NT2/D1 (cell line): ENCODE data around the gene CTSA.

Experiments
- DNase-seq: peaks from one replicate; pipeline ENCODE4 v3.0.0-alpha.2; 2011; ENCODE audit warnings: low read depth, low spot score
- H3K27me3 ChIP-seq: 2 replicates; pipeline ENCODE4 v1.6.0; 2011; ENCODE audit warnings: mild to moderate bottlenecking; ENCODE audit not compliant: insufficient read length, insufficient read depth
- H3K36me3 ChIP-seq: 2 replicates; pipeline ENCODE4 v1.6.1; 2011; ENCODE audit warnings: mild to moderate bottlenecking, low read length, mixed read lengths; ENCODE audit not compliant: insufficient read depth, insufficient read length
- H3K4me1 ChIP-seq: 2 replicates; pipeline ENCODE4 v1.5.1; 2011; ENCODE audit not compliant: insufficient read depth, insufficient read length
- H3K4me3 ChIP-seq: 2 replicates; pipeline ENCODE4 v1.5.1; 2011; ENCODE audit warnings: low read depth; ENCODE audit not compliant: insufficient read length
- H3K9ac ChIP-seq: 2 replicates; pipeline ENCODE4 v1.6.0; 2011; ENCODE audit warnings: low read depth; ENCODE audit not compliant: insufficient read length
- H3K9me3 ChIP-seq: 2 replicates; pipeline ENCODE4 v1.5.1; 2011; ENCODE audit warnings: mild to moderate bottlenecking, low read length; ENCODE audit not compliant: insufficient read depth
- SUZ12 ChIP-seq: IDR thresholded peaks from 2 replicates; pipeline ENCODE4 v1.6.1; 2011; ENCODE audit not compliant: insufficient read length, insufficient read depth; ENCODE audit errors: extremely low read depth
- YY1 ChIP-seq: IDR thresholded peaks from 2 replicates; pipeline ENCODE4 v1.6.1; 2011; ENCODE audit not compliant: insufficient read length, insufficient read depth
- ZNF274 ChIP-seq: IDR thresholded peaks from 2 replicates; pipeline ENCODE4 v1.6.1; 2011; ENCODE audit warnings: mild to moderate bottlenecking, low read depth, low read length

CTSA gene

DNA sequence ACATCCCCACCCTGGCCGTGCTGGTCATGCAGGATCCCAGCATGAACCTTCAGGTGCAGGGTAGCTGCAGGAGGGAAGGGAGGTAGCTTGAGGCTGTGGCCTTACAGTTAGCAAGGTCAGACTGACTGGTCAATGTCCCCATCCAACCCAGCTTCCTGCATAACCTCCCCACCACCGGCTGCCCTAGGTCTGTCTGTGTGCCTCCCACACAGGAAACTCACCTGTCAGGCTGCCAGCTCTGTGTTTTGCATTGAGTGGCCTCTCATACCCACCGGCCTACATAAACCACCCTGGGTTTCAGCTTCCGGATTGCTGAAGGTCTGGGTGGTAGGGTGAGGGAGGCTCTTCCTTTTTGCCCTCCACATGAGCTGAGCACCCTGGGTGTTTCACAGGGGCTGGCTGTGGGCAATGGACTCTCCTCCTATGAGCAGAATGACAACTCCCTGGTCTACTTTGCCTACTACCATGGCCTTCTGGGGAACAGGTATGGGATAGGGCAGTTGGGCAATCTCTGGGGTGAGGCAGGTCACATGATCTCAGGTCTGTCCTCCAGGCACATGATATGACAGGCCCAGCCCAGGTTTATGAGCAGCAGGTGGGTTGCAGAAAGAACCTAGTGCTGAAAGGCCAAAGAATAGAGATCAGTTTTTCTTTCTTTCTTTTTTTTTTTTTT is 1.8 kb downstream of the CTSA start:
- peaks cover 4% of the 10 kb centered on the region for H3K4me1 ChIP-seq
- TF ChIP-seq YY1 = no peak
- TF ChIP-seq SUZ12 = no peak
- no peak for TF ChIP-seq ZNF274
- H3K9me3 ChIP-seq = no peaks in the 10 kb centered on the region
- DNase-seq = no peak
- no peak overlapping the region for H3K4me3 ChIP-seq
- peaks cover 46% of the 10 kb centered on the region for H3K36me3 ChIP-seq
- no peak overlapping the region for H3K9ac ChIP-seq
- no peaks in the 10 kb centered on the region for H3K27me3 ChIP-seq

DNA sequence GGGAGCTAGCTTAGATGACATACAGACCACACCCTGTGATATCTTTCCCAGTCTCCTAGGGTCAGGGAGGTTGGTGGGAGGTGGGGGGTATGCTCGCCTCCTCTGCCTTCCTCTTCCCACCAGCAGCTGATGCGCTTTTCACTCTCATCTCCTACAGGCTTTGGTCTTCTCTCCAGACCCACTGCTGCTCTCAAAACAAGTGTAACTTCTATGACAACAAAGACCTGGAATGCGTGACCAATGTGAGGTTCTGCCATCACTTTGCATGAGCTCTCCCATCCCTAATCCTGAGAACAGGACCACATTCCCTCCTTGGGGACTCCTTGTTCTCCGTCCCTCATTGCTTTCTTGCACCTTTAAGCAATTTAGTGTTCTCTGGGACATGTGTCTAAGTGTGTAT is 2.7 kb downstream of the CTSA start:
- DNase-seq = no peak
- Histone ChIP-seq H3K9me3 (no peaks in the 10 kb centered on the region), H3K9ac (no peak overlapping the region), H3K36me3 (peaks cover 55% of the 10 kb centered on the region), H3K27me3 (no peaks in the 10 kb centered on the region), H3K4me1 (peaks cover 4% of the 10 kb centered on the region), H3K4me3 (no peak overlapping the region)
- TF ChIP-seq YY1 (no peak), ZNF274 (no peak), SUZ12 (no peak)

DNA sequence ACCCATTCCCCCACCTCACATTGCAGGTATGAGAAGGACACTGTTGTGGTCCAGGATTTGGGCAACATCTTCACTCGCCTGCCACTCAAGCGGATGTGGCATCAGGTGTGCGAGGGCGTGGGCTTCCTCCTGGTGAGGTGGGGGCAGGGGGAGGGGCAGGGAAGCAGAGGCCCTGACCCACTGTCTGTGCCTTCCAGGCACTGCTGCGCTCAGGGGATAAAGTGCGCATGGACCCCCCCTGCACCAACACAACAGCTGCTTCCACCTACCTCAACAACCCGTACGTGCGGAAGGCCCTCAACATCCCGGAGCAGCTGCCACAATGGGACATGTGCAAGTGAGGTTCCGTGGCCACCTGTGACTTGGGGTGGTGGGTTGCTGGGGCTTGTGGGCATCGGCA is 3.7 kb downstream of the CTSA start:
- Histone ChIP-seq H3K9me3 (no peaks in the 10 kb centered on the region), H3K27me3 (no peaks in the 10 kb centered on the region), H3K4me3 (no peak overlapping the region), H3K9ac (no peak overlapping the region), H3K4me1 (peaks cover 4% of the 10 kb centered on the region), H3K36me3 (peaks cover 64% of the 10 kb centered on the region)
- DNase-seq = no peak
- no peak for TF ChIP-seq SUZ12
- no peak for TF ChIP-seq ZNF274
- TF ChIP-seq YY1 = no peak

DNA sequence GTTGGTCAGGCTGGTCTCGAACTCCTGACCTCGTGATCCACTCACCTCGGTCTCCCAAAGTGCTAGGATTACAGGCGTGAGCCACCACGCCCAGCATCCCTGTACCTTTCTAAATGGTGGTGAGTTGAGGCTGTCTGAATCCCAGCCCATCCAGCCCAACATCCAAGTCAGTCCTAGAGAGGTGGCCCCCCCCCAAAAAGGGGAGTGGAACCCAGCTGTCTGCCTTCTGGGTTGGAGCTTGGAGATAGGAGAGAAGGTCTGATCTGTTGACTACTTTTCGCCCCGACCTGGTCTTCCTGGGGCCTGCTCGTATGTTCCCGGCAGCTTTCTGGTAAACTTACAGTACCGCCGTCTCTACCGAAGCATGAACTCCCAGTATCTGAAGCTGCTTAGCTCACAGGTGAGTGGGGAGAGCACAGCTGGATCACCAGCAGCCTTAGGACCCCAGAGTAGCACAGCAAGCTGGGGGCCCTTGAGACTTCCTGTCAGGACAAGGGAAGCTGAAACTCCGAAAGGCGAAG is 5.6 kb downstream of the CTSA start:
- H3K4me3 ChIP-seq = no peak overlapping the region
- no peaks in the 10 kb centered on the region for H3K27me3 ChIP-seq
- H3K4me1 ChIP-seq = no peaks in the 10 kb centered on the region
- TF ChIP-seq SUZ12 (no peak), ZNF274 (no peak)
- H3K9ac ChIP-seq = no peak overlapping the region
- no peak for DNase-seq
- no peaks in the 10 kb centered on the region for H3K9me3 ChIP-seq
- H3K36me3 ChIP-seq = peaks cover 79% of the 10 kb centered on the region

- H3K27me3 ChIP-seq = no peaks in the 10 kb centered on the region
- no peak overlapping the region for H3K9ac ChIP-seq
- H3K4me1 ChIP-seq = no peaks in the 10 kb centered on the region
- TF ChIP-seq SUZ12 (no peak), ZNF274 (no peak), YY1 (no peak)
- no peak overlapping the region for H3K4me3 ChIP-seq
- DNase-seq = no peak
- peaks cover 84% of the 10 kb centered on the region for H3K36me3 ChIP-seq
- no peaks in the 10 kb centered on the region for H3K9me3 ChIP-seq
Measured at GRCh38 chr20:45897289-45897688, 6.2 kb downstream of the CTSA start.

GRCh38 chr20:45897692-45898091 is 6.6 kb downstream of the CTSA start:
- no peaks in the 10 kb centered on the region for H3K9me3 ChIP-seq

DNA sequence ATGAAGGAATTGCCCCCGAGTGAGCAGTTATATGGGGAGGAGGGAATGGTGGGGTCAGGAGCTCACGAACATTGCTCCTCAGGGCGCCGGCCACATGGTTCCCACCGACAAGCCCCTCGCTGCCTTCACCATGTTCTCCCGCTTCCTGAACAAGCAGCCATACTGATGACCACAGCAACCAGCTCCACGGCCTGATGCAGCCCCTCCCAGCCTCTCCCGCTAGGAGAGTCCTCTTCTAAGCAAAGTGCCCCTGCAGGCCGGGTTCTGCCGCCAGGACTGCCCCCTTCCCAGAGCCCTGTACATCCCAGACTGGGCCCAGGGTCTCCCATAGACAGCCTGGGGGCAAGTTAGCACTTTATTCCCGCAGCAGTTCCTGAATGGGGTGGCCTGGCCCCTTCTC is 7.2 kb downstream of the CTSA start:
- Histone ChIP-seq H3K36me3 (peaks cover 84% of the 10 kb centered on the region), H3K4me3 (no peak overlapping the region), H3K9me3 (no peaks in the 10 kb centered on the region), H3K4me1 (no peaks in the 10 kb centered on the region), H3K27me3 (no peaks in the 10 kb centered on the region), H3K9ac (no peak overlapping the region)
- no peak for DNase-seq
- TF ChIP-seq YY1 (no peak), SUZ12 (no peak)

More at GRCh38 chr20:45897692-45898091, 6.6 kb downstream of the CTSA start:
- no peaks in the 10 kb centered on the region for H3K4me1 ChIP-seq
- no peak for TF ChIP-seq ZNF274
- H3K4me3 ChIP-seq = no peak overlapping the region
- H3K9ac ChIP-seq = no peak overlapping the region
- H3K36me3 ChIP-seq = peaks cover 84% of the 10 kb centered on the region
- no peaks in the 10 kb centered on the region for H3K27me3 ChIP-seq
- DNase-seq = no peak
